Stimulated activated effector memory CD8-positive, alpha-beta T cell treated with anti-CD3 and anti-CD28 coated beads, Interleukin-12 subunit alpha, Interleukin-12 subunit beta, amount 100 ng/mL, for 72 hours (primary cell): Measurements from ENCODE around the gene CNOT10.
A peak's percentile ranks its signal among the peaks of the same experiment; 100 is the strongest.
"Not testable (repeated sequence)": the region's sequence is repeated elsewhere in the genome, so short reads cannot be mapped to it uniquely, and the experiment has no call there.

Experiments used
- ATAC-seq: fragments of 150-1000 bp; cut with Tn5 transposase; 2 replicates; pipeline ENCODE4 v1.10.0; 2021
- DNase-seq, 2 donors: peaks; one replicate each; pipeline ENCODE4 v3.0.0; 2021 to 2022; ENCODE audit warnings: low spot score in 2 of 2
- H3K27ac Mint-ChIP-seq: one replicate; pipeline ENCODE4 v1.8.0; 2022; ENCODE audit warnings: mild to moderate bottlenecking, mixed read lengths
- H3K36me3 Mint-ChIP-seq: one replicate; pipeline ENCODE4 v1.8.0; 2022; ENCODE audit warnings: mild to moderate bottlenecking, mixed read lengths
- H3K4me1 Mint-ChIP-seq: one replicate; pipeline ENCODE4 v1.8.0; 2022; ENCODE audit warnings: mixed read lengths
- H3K4me3 Mint-ChIP-seq: one replicate; pipeline ENCODE4 v1.8.0; 2022; ENCODE audit warnings: mild to moderate bottlenecking, mixed read lengths
- H3K9me3 Mint-ChIP-seq: one replicate; pipeline ENCODE4 v1.8.0; 2022; ENCODE audit warnings: mixed read lengths

The CNOT10 gene, protein sequence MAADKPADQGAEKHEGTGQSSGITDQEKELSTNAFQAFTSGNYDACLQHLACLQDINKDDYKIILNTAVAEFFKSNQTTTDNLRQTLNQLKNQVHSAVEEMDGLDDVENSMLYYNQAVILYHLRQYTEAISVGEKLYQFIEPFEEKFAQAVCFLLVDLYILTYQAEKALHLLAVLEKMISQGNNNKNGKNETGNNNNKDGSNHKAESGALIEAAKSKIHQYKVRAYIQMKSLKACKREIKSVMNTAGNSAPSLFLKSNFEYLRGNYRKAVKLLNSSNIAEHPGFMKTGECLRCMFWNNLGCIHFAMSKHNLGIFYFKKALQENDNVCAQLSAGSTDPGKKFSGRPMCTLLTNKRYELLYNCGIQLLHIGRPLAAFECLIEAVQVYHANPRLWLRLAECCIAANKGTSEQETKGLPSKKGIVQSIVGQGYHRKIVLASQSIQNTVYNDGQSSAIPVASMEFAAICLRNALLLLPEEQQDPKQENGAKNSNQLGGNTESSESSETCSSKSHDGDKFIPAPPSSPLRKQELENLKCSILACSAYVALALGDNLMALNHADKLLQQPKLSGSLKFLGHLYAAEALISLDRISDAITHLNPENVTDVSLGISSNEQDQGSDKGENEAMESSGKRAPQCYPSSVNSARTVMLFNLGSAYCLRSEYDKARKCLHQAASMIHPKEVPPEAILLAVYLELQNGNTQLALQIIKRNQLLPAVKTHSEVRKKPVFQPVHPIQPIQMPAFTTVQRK

DNA sequence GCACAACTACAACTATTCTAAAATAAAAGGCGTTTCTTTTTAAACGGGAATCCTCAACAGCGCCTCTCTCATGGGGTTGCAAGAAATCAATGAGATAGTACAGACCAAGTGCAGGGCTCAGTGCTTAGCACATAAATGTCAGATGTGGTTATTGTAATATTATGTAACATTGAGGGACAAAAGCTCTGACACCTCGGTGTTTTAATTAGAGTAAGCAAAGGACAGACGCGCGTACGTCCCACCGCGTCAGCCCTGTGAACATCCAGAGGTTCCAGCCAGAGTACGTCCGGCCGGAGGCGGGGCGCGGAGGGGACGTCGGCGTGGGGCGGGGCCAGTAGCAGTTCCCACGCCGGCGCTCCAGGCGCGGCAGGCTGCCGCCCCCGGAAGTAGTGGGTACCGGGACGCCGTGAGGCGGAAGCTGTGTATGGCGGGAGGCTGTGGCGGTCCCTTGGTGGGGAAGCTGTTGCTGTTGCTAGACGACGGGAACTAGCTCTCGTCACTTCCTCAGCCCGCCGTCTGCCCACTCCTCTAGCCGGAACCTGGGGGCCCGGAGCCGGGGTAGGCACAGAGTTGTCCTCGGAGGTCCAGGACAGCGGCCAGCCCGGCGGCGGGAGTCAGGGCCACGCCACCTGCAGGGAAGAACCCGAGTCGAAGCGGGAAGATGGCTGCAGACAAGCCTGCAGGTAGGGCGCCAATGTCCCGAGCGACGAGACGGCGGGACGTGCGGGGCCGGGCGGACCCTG lies at the start of gene CNOT10:
CNOT10 (plus strand) TSS at position 389 of the 743 bp plus-strand sequence; CDS start at position 662, 273 bp downstream.
- Mint-ChIP-seq H3K27ac (peak within 1 kb of the TSS; percentile 90), H3K4me1 (peaks cover 34% of the 10 kb centered on the region), H3K36me3 (peaks cover 26% of the 10 kb centered on the region), H3K9me3 (no peaks in the 10 kb centered on the region), H3K4me3 (peak within 1 kb of the TSS; percentile 85)
- peak; percentile 99 for ATAC-seq
- DNase-seq: peak; percentile 86 to 97

DNA sequence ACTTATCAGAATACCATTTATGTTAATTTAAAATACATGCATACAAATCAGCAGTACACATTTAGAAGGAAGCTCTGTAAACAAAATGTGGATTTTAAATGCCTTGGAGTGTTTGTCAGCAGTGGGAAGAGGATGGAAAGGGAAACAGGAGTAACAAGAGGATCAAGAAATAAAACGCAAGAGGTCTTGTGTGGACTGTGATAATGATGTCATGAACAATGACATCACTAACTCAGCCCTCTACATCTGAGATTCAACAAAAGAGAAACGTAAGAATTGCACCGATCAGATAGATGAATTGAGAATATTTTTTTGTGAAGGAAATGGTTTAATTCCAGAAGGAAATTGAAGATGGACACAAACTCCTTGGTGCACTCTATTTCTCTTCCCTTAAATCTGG lies 44.0 kb upstream of the CNOT10 start:
- H3K4me3 Mint-ChIP-seq: no peak overlapping the region
- H3K27ac Mint-ChIP-seq: no peak overlapping the region

DNA sequence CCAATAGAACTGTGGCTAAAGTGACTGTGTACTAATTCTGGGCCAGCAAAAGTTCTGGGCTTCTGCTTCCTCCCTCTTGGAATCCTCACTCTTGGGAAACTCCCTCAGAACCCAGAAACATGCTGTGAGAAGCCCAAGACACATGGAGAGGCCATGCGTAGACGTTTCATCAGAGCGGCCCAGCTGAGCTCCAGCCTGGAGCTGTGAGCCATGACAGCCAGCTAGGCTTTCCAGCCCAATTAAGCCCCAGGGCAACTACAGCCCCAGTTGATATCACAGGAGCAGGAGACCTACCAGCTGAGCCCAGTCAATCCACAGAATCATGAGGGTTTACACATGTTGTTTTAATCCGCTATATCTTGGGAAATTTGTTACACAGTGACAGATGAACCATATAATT lies 43.6 kb upstream of the CNOT10 start:
- Mint-ChIP-seq H3K27ac (no peak overlapping the region), H3K4me1 (no peaks in the 10 kb centered on the region), H3K36me3 (no peaks in the 10 kb centered on the region), H3K4me3 (no peak overlapping the region), H3K9me3 (no peaks in the 10 kb centered on the region)
- ATAC-seq (no peak), DNase-seq (no peak)

More for the DNA sequence above, 44.0 kb upstream of the CNOT10 start:
- Mint-ChIP-seq H3K36me3 (no peaks in the 10 kb centered on the region), H3K4me1 (no peaks in the 10 kb centered on the region), H3K9me3 (no peaks in the 10 kb centered on the region)
- ATAC-seq (no peak), DNase-seq (no peak)

DNA sequence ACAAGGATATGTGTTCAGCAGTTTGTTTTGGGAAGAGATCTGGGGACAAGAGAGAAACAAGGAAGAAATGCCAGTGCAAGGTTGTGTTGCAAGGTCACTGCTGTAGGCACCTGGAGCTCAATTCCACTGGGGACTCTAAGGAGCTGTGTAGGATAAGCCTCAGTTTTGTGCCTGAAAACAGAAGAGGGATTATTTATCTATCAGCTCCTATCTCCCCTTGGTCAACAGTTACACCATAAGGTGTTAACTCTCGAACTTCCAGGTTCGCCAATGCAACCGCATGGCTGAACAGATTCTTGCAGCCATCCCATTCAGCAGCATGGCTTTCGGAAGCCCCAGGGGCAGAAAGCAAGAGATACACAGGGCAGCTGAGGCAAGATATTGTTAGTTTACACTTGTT lies 41.6 kb upstream of the CNOT10 start:
- no peak for DNase-seq
- Mint-ChIP-seq H3K36me3 (no peaks in the 10 kb centered on the region), H3K9me3 (no peaks in the 10 kb centered on the region), H3K4me3 (no peak overlapping the region), H3K4me1 (no peaks in the 10 kb centered on the region), H3K27ac (no peak overlapping the region)
- no peak for ATAC-seq

DNA sequence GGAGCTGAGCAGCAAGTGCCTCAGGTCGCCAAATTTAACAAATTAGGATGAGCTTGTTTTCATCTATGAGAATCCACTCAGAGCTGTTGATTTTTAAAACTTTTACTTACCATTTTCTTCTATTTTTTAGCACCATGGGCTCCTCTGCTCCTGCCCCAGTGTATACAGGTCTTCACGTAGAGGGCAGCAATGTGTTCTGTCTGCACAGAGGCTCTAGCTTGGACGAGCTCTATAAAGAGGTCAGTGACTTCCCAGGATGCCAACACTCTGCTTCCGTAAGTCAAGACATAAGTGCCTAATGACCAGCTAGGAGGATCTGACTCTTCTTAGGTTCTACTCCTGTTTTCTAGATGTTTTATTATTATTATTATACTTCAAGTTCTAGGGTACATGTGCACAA lies 41.2 kb upstream of the CNOT10 start:
- Mint-ChIP-seq H3K9me3 (no peaks in the 10 kb centered on the region), H3K36me3 (no peaks in the 10 kb centered on the region), H3K27ac (no peak overlapping the region), H3K4me1 (no peaks in the 10 kb centered on the region), H3K4me3 (no peak overlapping the region)
- no peak for DNase-seq
- ATAC-seq: no peak

DNA sequence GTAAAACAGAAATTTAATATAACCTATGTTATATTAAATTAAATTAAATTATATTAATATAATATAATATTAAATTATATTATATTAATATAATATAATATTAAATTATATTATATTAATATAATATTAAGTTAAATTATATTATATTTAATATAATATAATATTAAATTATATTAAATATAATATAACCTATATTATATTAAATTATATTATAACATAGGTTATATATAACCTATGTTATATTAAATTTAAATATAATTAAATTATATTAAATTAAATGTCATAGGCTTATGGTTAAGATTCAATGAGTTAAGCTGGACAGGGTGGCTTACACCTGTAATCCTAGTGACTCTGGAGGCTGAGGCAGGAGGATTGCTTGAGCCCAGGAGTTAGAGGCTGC lies 40.6 kb upstream of the CNOT10 start:
- H3K9me3 Mint-ChIP-seq: no peaks in the 10 kb centered on the region
- H3K27ac Mint-ChIP-seq: no peak overlapping the region
- no peak for DNase-seq
- H3K4me1 Mint-ChIP-seq: no peaks in the 10 kb centered on the region
- H3K4me3 Mint-ChIP-seq: no peak overlapping the region
- no peak for ATAC-seq
- no peaks in the 10 kb centered on the region for H3K36me3 Mint-ChIP-seq

DNA sequence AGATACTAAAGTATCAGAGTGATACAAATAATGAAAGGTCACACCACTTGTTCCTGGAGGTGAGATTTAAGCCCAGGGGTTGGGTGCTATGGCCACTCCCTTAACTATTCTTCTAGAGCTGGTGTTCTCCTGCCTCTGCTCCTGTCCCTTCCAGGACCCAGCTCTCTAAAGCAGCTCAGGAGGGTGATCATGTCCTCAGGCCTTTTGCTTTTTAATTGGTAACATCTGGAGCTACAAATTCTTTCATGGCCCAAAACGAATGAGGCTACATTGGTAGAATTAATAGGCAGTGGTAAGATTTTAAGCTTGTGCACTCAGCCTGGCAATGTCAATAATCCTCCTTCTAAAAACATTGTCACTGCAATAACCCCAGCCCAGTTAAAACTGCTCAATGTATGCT lies 38.2 kb upstream of the CNOT10 start:
- H3K4me3 Mint-ChIP-seq: no peak overlapping the region
- no peak for ATAC-seq
- no peak for DNase-seq
- H3K36me3 Mint-ChIP-seq: no peaks in the 10 kb centered on the region
- H3K4me1 Mint-ChIP-seq: no peaks in the 10 kb centered on the region
- no peak overlapping the region for H3K27ac Mint-ChIP-seq
- H3K9me3 Mint-ChIP-seq: no peaks in the 10 kb centered on the region

DNA sequence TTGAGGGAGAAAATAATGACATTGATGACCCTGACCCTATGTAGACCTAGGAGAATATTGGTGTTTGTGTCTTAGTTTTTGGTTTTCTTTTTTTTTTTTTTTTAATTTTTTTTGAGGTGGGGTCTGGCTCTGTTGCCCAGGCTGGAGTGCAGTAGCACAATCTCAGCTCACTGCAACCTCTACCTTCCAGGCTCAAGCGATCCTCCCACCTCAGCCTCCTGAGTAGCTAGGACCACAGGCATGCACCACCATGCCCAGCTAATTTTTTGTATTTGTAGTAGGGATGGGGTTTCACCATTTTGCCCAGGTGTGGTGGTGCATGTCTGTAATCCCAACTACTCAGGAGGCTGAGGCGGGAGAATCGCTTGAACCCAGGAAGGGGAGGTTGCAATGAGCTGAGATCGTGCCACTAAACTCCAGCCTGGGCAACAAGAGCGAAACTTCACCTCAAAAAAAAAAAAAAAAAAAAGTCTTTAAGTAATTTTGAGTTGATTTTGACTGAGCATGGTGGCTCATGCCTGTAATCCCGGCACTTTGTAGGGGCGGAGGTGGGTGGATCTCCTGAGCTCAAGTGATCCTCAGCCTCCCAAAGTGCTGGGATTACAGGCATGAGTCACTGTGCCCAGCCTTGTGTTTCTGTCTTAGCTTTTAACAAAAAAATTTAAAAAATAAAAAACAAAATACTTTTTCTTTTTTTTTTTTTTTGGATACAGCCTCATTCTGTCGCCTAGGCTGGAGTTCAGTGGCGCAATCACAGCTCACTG lies 32.5 kb upstream of the CNOT10 start:
- not testable (repeated sequence) for H3K27ac Mint-ChIP-seq, DNase-seq, H3K9me3 Mint-ChIP-seq, H3K4me3 Mint-ChIP-seq, ATAC-seq, H3K36me3 Mint-ChIP-seq, H3K4me1 Mint-ChIP-seq

DNA sequence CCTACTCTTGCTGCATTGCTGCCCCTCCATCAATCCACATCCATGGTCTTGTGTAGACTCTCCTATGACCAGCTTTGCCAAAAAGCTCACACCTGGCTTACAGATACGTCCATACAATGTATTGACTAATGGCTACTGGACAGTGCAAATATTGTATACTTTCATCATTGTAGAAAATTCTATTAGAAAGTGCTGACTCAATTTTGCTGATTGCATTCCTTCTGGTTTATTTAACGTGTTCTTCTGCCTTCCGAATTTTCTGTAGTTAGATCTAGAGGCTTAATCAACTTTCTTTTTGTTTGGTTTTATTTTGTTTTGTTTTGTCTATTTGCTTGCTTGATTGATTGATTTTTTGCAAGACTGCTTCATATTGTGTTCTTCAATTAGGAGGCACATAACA lies 29.8 kb upstream of the CNOT10 start:
- Mint-ChIP-seq H3K36me3 (no peaks in the 10 kb centered on the region), H3K27ac (no peak overlapping the region), H3K4me1 (no peaks in the 10 kb centered on the region), H3K9me3 (no peaks in the 10 kb centered on the region), H3K4me3 (no peak overlapping the region)
- DNase-seq (no peak), ATAC-seq (no peak)

DNA sequence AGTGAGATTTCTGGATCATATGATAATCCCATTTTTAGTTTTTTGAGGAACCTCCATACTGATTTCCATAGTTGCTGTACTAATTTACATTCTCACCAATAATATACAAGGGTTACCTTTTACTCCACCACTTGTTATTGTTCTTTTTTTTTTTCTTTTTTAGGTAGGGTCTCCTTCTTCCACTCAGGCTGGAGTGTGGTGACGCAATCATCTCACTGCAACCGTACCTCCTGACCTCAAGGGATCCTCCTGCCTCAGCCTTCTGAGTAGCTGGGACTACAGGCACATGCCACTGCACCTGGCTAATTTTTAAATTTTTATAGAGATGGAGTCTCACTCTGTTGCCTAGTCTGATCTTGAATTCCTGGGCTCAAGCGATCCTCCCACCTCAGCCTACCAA lies 24.4 kb upstream of the CNOT10 start:
- no peaks in the 10 kb centered on the region for H3K4me1 Mint-ChIP-seq

DNA sequence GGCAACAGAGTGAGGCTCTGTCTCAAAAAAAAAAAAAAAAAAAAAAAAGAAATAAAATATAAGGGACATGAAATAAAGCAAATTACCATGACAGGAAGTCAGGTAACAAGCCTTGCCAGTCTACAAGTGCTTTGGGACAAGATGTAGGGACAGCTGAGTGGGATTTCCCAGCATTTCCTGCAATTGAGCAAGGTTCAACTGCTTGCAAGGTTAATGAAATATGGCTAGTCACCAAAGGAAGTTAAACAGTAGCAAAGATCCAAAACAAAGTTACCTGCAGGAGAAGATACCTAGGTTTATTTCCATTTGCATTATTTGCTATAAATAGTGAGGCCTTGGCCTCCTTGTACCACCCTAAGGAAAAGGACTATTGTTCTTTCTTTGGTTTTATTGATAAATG lies 22.3 kb upstream of the CNOT10 start:
- Mint-ChIP-seq H3K27ac (no peak overlapping the region), H3K36me3 (no peaks in the 10 kb centered on the region), H3K9me3 (no peaks in the 10 kb centered on the region), H3K4me1 (no peaks in the 10 kb centered on the region), H3K4me3 (no peak overlapping the region)
- DNase-seq: no peak
- ATAC-seq: no peak

More for the DNA sequence above, 24.4 kb upstream of the CNOT10 start:
- H3K36me3 Mint-ChIP-seq: no peaks in the 10 kb centered on the region
- DNase-seq: no peak
- no peak for ATAC-seq
- no peak overlapping the region for H3K27ac Mint-ChIP-seq
- H3K9me3 Mint-ChIP-seq: no peaks in the 10 kb centered on the region
- no peak overlapping the region for H3K4me3 Mint-ChIP-seq

DNA sequence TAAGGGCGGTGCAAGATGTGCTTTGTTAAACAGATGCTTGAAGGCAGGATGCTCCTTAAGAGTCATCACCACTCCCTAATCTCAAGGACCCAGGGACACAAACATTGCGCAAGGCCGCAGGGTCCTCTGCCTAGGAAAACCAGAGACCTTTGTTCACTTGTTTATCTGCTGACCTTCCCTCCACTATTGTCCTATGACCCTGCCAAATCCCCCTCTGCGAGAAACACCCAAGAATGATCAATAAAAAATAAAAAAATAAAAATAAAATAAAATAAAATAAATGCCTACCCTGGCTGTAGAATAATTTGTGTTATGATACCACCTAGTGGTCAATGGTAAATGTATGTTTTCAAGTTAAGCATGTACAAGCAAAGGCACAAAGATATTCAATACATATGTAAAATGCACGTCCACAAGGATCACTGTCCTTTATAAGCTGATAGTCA lies 20.3 kb upstream of the CNOT10 start:
- not testable (repeated sequence) for H3K4me3 Mint-ChIP-seq, H3K9me3 Mint-ChIP-seq, H3K36me3 Mint-ChIP-seq, H3K4me1 Mint-ChIP-seq, DNase-seq, H3K27ac Mint-ChIP-seq
- peak; percentile 55 for ATAC-seq

DNA sequence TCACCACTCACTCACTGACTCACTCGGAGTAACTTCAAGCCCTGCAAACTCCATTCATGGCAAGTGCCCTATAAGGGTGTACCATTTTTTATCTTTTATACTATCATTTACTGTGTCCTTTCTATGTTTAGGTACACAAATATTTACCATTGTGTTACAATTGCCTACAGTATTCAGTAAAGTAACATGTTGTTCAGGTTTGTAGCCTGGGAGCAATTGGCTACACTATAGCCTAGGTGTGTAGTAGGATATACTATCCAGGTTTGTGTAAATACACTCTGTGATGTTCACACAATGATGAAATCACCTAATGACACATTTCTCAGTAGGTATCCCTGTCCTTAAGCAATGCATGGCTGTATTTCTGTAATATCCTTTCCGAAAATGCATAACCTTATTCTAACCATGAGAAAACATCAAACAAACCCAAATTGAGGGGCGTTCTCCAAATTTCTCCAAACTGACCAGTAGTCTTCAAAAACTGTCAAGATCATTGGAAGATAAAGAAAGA lies 17.9 kb upstream of the CNOT10 start:
- Mint-ChIP-seq H3K36me3 (no peaks in the 10 kb centered on the region), H3K27ac (no peak overlapping the region), H3K4me1 (no peaks in the 10 kb centered on the region), H3K4me3 (no peak overlapping the region), H3K9me3 (no peaks in the 10 kb centered on the region)
- no peak for ATAC-seq
- DNase-seq: no peak

DNA sequence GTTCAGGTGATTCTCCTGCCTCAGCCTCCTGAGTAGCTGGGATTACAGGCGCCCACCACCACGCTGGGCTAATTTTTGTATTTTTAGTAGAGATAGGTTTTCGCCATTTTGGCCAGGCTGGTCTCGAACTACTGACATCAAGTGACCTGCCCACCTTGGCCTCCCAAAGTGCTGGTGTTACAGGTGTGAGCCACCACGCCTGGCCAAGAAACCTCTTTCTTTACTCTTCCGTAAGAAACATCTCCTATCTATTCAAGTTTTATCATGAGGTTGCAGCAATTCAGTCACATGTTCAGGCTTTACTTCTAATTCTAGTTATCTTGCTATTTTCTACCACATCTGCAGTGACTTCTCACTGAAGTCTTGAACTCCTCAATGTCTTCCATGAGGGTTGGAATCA lies 15.8 kb upstream of the CNOT10 start:
- not testable (repeated sequence) for DNase-seq, ATAC-seq, H3K4me3 Mint-ChIP-seq, H3K27ac Mint-ChIP-seq, H3K36me3 Mint-ChIP-seq, H3K9me3 Mint-ChIP-seq, H3K4me1 Mint-ChIP-seq

DNA sequence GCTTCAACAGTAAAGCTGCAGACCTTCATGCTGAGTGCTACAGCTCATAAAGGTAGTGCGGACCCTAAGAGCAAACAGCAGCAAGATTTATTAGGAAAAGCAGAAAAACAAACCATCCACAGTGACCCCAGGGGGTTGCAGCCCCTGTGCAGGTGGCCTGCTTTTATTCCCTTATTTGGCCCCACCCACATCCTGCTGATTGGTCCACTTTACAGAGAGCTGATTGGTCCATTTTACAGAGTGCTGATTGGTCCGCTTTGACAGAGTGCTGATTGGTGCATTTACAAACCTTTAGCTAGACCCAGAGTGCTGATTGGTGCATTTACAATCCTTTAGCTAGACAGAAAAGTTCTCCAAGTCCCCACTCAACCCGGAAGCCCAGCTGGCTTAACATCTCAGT lies 11.3 kb upstream of the CNOT10 start:
- not testable (repeated sequence) for H3K9me3 Mint-ChIP-seq, ATAC-seq, H3K36me3 Mint-ChIP-seq

More for the DNA sequence above, 11.3 kb upstream of the CNOT10 start:
- not testable (repeated sequence) for H3K4me1 Mint-ChIP-seq, H3K4me3 Mint-ChIP-seq, H3K27ac Mint-ChIP-seq, DNase-seq
